MCF 10A (cell line): Measurements from ENCODE around the gene GPC4. TPM values are rescaled to one million over a fixed set of nuclear protein-coding genes. Genes with fewer than 3 reads are reported as not detected.

Experiments
- BruUV-seq: library from RNA; stranded (reverse); fragments of 400-500 nt; replicated peaks from 2 replicates; lab custom pipeline; 2021; lab: Mats Ljungman, UMichigan
- CTCF ChIA-PET: fragments of 300-600 bp; sonication (Branson Sonifier 250); formaldehyde crosslinking; extraction: SDS; loops from one replicate; lab custom pipeline; 2021; ENCODE audit warnings: antibody characterized with exemption, inconsistent platforms; lab: Yijun Ruan, JAX
- POLR2A ChIA-PET: fragments of 300-600, 350-650 bp; sonication (Branson Sonifier 250); formaldehyde crosslinking; extraction: SDS; loops from one replicate; lab custom pipeline; 2020; ENCODE audit warnings: antibody characterized with exemption, inconsistent platforms; lab: Yijun Ruan, JAX
- DNase-seq: peaks from one replicate; pipeline ENCODE4 v3.0.0-alpha.2; 2018; ENCODE audit not compliant: unreplicated experiment
- H3K27ac Mint-ChIP-seq: one replicate; pipeline ENCODE4 v1.8.0; 2022; ENCODE audit warnings: mild to moderate bottlenecking, low read depth, mixed read lengths; ENCODE audit not compliant: unreplicated experiment
- H3K27me3 Mint-ChIP-seq: one replicate; pipeline ENCODE4 v1.8.0; 2022; ENCODE audit warnings: mixed read lengths; ENCODE audit not compliant: insufficient read depth, unreplicated experiment
- H3K36me3 Mint-ChIP-seq: one replicate; pipeline ENCODE4 v1.8.0; 2022; ENCODE audit warnings: mild to moderate bottlenecking, moderate library complexity, mixed read lengths; ENCODE audit not compliant: insufficient read depth, unreplicated experiment
- H3K4me1 Mint-ChIP-seq: one replicate; pipeline ENCODE4 v1.8.0; 2022; ENCODE audit warnings: mixed read lengths; ENCODE audit not compliant: insufficient read depth, unreplicated experiment
- H3K4me3 Mint-ChIP-seq: one replicate; pipeline ENCODE4 v1.8.0; 2022; ENCODE audit warnings: mild to moderate bottlenecking, moderate library complexity, mixed read lengths; ENCODE audit not compliant: unreplicated experiment
- H3K9me3 Mint-ChIP-seq: one replicate; pipeline ENCODE4 v1.8.0; 2022; ENCODE audit warnings: mixed read lengths; ENCODE audit not compliant: unreplicated experiment
- intact Hi-C: fragments of 100-400 bp; cut with micrococcal nuclease; formaldehyde crosslinking; loops from 2 replicates; pipeline ENCODE4 v1.14.1; 2022
- total RNA-seq: library from RNA; stranded (reverse); gene quantifications from 2 replicates; pipeline ENCODE4 v1.2.3, GENCODE V29; 2022
- TF ChIP-seq, protein P1 (sequence below): fragments of 200-600 bp; IDR thresholded peaks from one replicate; pipeline ENCODE4 v1.8.0; 2022; ENCODE audit warnings: antibody characterized with exemption, mild to moderate bottlenecking; ENCODE audit not compliant: unreplicated experiment

Gene GPC4
- total RNA-seq, 1 experiment from 2014 or later, result 1.4 TPM

DNA sequence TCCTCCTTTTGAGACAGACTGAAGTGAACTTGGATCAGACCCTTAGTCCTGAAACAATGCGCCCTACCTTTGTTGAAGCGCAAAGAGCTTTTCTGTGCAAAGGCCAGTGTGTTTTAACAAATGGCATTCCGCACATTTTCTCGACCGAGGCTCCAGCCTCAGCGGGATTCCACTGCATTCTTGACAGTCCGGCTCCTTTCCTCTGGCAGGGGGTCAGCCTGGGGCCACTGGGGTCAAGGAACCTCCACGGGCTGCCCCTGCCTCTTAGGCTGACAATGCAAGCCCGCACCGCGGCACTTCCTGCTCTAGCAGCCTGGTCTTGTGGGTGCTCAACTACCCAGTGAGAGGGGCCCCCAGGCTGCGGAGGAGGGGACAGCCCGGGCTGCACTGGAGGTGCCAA is 150.0 kb downstream of the GPC4 start:
- H3K36me3 Mint-ChIP-seq, result no peaks in the 10 kb centered on the region

DNA sequence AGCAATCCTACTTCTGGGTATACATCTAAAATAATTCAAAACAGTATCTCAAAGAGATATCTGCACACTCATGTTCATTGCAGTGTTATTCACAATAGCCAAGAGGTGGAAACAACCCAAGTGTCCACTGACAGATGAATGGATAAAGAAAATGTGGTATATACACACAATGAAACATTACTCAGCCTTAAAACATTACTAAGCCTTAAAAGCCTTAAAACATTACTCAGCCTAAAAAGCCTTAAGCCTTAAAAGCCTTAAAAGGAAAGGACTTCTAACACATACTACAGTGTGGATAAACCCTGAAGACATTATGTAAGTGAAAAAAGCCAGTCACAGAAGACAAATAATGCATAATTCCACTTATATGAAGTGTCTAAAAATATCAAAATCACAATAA is 156.8 kb downstream of the GPC4 start:
- no peaks in the 10 kb centered on the region for H3K9me3 Mint-ChIP-seq
- ChIA-PET CTCF (no interaction called here), POLR2A (no interaction called here)
- no peaks in the 10 kb centered on the region for H3K36me3 Mint-ChIP-seq
- intact Hi-C loops, result no loop called here
- BruUV-seq, result no TSS peak
- no peak for DNase-seq
- H3K27ac Mint-ChIP-seq, result no peak overlapping the region
- H3K4me3 Mint-ChIP-seq, result no peak overlapping the region
- TF ChIP-seq, protein P1, sequence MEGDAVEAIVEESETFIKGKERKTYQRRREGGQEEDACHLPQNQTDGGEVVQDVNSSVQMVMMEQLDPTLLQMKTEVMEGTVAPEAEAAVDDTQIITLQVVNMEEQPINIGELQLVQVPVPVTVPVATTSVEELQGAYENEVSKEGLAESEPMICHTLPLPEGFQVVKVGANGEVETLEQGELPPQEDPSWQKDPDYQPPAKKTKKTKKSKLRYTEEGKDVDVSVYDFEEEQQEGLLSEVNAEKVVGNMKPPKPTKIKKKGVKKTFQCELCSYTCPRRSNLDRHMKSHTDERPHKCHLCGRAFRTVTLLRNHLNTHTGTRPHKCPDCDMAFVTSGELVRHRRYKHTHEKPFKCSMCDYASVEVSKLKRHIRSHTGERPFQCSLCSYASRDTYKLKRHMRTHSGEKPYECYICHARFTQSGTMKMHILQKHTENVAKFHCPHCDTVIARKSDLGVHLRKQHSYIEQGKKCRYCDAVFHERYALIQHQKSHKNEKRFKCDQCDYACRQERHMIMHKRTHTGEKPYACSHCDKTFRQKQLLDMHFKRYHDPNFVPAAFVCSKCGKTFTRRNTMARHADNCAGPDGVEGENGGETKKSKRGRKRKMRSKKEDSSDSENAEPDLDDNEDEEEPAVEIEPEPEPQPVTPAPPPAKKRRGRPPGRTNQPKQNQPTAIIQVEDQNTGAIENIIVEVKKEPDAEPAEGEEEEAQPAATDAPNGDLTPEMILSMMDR, result no peak
- no peaks in the 10 kb centered on the region for H3K4me1 Mint-ChIP-seq
- peaks cover 68% of the 10 kb centered on the region for H3K27me3 Mint-ChIP-seq

More for the DNA sequence above, 150.0 kb downstream of the GPC4 start:
- ChIA-PET CTCF (interaction anchor here (0.5 to 0.6 kb wide), 2 partner anchors 266 to 525 kb away, joined by 3 to 6 read pairs; no protein-coding TSS in a partner anchor), POLR2A (no interaction called here)
- intact Hi-C loops, result no loop called here
- H3K27me3 Mint-ChIP-seq, result peaks cover 56% of the 10 kb centered on the region
- no TSS peak for BruUV-seq
- no peaks in the 10 kb centered on the region for H3K9me3 Mint-ChIP-seq
- H3K4me1 Mint-ChIP-seq, result no peaks in the 10 kb centered on the region
- no peak overlapping the region for H3K4me3 Mint-ChIP-seq
- TF ChIP-seq, protein P1, result no peak
- H3K27ac Mint-ChIP-seq, result no peak overlapping the region
- no peak for DNase-seq

DNA sequence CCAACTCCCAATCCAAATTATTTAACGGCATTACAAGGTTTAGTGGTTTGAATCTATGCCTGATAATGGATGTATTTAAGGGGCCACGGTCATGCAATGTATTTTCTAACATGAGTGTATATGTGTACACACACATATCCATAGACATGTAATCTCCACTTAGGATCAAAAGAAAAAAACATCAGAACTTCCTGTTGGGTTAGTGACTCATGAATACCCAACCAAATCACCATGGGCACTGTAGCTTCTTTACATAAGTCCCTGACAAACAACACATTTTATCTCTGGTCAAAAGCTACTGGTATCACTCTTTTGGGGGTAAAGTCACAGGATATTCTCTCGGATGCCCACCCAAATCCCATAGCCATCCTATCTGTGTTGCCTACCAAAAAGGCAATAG is 160.6 kb downstream of the GPC4 start:
- H3K27ac Mint-ChIP-seq, result peak overlapping the region; percentile 58
- BruUV-seq, result no TSS peak
- H3K4me3 Mint-ChIP-seq, result no peak overlapping the region
- peaks cover 62% of the 10 kb centered on the region for H3K27me3 Mint-ChIP-seq
- peak; percentile 13 for DNase-seq
- ChIA-PET CTCF (interaction anchor here (0.7 to 1.4 kb wide), 2 partner anchors 10 to 882 kb away, joined by 3 read pairs; no protein-coding TSS in a partner anchor), POLR2A (no interaction called here)
- intact Hi-C loops, result no loop called here
- H3K36me3 Mint-ChIP-seq, result peaks cover 5% of the 10 kb centered on the region
- H3K9me3 Mint-ChIP-seq, result no peaks in the 10 kb centered on the region
- no peaks in the 10 kb centered on the region for H3K4me1 Mint-ChIP-seq
- TF ChIP-seq, protein P1, result no peak

DNA sequence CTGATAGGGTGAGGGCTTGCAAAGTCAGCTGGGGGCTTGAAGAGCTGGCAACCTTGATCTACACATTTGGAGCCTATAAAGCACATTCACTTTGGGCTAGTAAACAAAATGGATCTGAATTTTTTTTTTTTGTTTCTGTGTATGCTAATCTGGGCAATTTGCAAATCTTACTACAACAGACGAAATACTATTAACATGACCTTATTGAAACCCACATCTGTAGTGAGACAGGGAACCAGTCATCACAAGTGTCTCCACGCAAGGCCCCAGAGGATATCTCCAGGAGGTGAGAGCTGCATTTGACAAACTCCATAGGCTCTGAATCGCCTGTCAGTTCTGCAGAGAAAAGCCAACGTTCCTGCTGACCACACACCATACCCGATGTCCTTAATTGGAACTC is 164.1 kb downstream of the GPC4 start:
- TF ChIP-seq, protein P1, result no peak
- DNase-seq, result no peak
- no TSS peak for BruUV-seq
- no peak overlapping the region for H3K4me3 Mint-ChIP-seq
- peaks cover 5% of the 10 kb centered on the region for H3K36me3 Mint-ChIP-seq
- no peak overlapping the region for H3K27ac Mint-ChIP-seq
- intact Hi-C loops, result no loop called here
- peaks cover 60% of the 10 kb centered on the region for H3K27me3 Mint-ChIP-seq
- ChIA-PET CTCF (interaction anchor here (0.5 to 1.1 kb wide), 8 partner anchors 37 to 1504 kb away, joined by 3 to 5 read pairs (median 3); no protein-coding TSS in a partner anchor), POLR2A (no interaction called here)
- peaks cover 13% of the 10 kb centered on the region for H3K9me3 Mint-ChIP-seq
- no peaks in the 10 kb centered on the region for H3K4me1 Mint-ChIP-seq
